Right lobe of liver (tissue), 6 donors: Measurements from ENCODE around the gene EIF1. TPM values are rescaled to one million over a fixed set of nuclear protein-coding genes. Genes with fewer than 3 reads are reported as not detected.

ENCODE experiments used
- ATAC-seq, 4 donors: fragments of 200-7000 bp; cut with Tn5 transposase; one replicate each; pipeline ENCODE4 v1.9.1; 2020; ENCODE audit warnings: mild to moderate bottlenecking in 4 of 4, moderate library complexity in 4 of 4
- DNase-seq, 3 donors: peaks; one replicate each; pipeline ENCODE4 v3.0.0-alpha.2; 2020
- H3K27ac ChIP-seq, 3 donors: fragments of 200-600 bp; one replicate each; pipeline ENCODE4 v1.8.0; 2022
- H3K27me3 ChIP-seq, 2 donors: fragments of 200-600 bp; one replicate each; pipeline ENCODE4 v1.8.0; 2022
- H3K36me3 ChIP-seq, 4 donors: fragments of 200-600 bp; sonication (generic) in 1 of 4; one replicate each; pipeline versions ENCODE4 v1.5.1 to v1.8.0; 2017 to 2022; ENCODE audit warnings: control low read depth in 1 of 4
- H3K4me1 ChIP-seq, 4 donors: fragments of 200-600 bp; sonication (generic) in 1 of 4; one replicate each; pipeline versions ENCODE4 v1.5.1 to v1.8.0; 2017 to 2022; ENCODE audit warnings: control low read depth in 1 of 4
- H3K4me3 ChIP-seq, 3 donors: fragments of 200-600 bp; one replicate each; pipeline ENCODE4 v1.8.0; 2022
- H3K9me3 ChIP-seq, 4 donors: fragments of 200-600 bp; sonication (generic) in 1 of 4; one replicate each; pipeline versions ENCODE4 v1.5.1 to v1.8.0; 2017 to 2022; ENCODE audit warnings: control low read depth in 1 of 4
- CTCF ChIP-seq, 4 donors: fragments of 200-600 bp in 3 of 4; fragments of 450-650 bp in 1 of 4; IDR thresholded peaks; one replicate each; pipeline versions ENCODE4 v1.5.1 to v1.8.0; 2016 to 2022; ENCODE audit warnings: antibody characterized with exemption in 4 of 4, mild to moderate bottlenecking in 2 of 4
- POLR2A ChIP-seq: fragments of 450-650 bp; IDR thresholded peaks from one replicate; pipeline ENCODE4 v1.6.1; 2017; ENCODE audit warnings: antibody characterized with exemption, mild to moderate bottlenecking
- WGBS: methylation state at CpG from one replicate; pipeline ENCODE4 v1.1.6; 2018; ENCODE audit warnings: low coverage, low lambda C conversion rate; ENCODE audit not compliant: insufficient coverage; ENCODE audit errors: missing lambda C conversion rate; 5-methylcytosine and 5-hydroxymethylcytosine counted together
- intact Hi-C, 2 donors: fragments of 100-400 bp; cut with DNase I; formaldehyde crosslinking; loops; one replicate each; pipeline versions ENCODE4 v1.11.2 to v1.14.1; 2022
- total RNA-seq, 6 experiments: library from RNA; depleted of rRNA in 2 of 6; stranded (reverse); fragments of >200 nt in 2 of 6; fragmentation: NEBNext Ultra II Directional in 3 of 6; extraction: Animal tissue kit (Norgen Biotek cat#: 25700) in 3 of 6; gene quantifications; one replicate each; pipeline versions ENCODE4 v1.1.0 to v1.2.4, GENCODE V29; 2016 to 2023
- donor health status: DM: no; HTN: yes; CAD: no.
- donor health status: DM: no; HTN: no; CAD: no.
- donor health status: DM: no; HTN: no; CAD: no.
- donor health status: DM: no; HTN: yes; CAD: no.
- donor health status: DM: no; HTN: yes; CAD: no.

Gene EIF1
- total RNA-seq, 6 experiments from 2014 or later, result 284 to 454 (median 404) TPM

GRCh38 chr17:41718287-41718645 lies 29.6 kb downstream of the EIF1 start:
- H3K4me3 ChIP-seq, result no peak overlapping the region
- H3K36me3 ChIP-seq, result no peaks in the 10 kb centered on the region
- H3K4me1 ChIP-seq, result no peaks in the 10 kb centered on the region
- WGBS, result 30% methylated on average over 2 of the region's 5 CpGs
- intact Hi-C loops, result no loop called here
- H3K27me3 ChIP-seq, result no peaks in the 10 kb centered on the region
- no peak for DNase-seq
- no peak overlapping the region for H3K27ac ChIP-seq
- no peaks in the 10 kb centered on the region for H3K9me3 ChIP-seq
- ATAC-seq, result no peak
- no peak for TF ChIP-seq POLR2A
- TF ChIP-seq CTCF (IDR thresholded peaks at IDR 0.05), result no peak

GRCh38 chr17:41722231-41722630 lies 33.5 kb downstream of the EIF1 start:
- no peak for TF ChIP-seq POLR2A
- Histone ChIP-seq H3K36me3 (no peaks in the 10 kb centered on the region), H3K4me3 (no peak overlapping the region), H3K9me3 (no peaks in the 10 kb centered on the region), H3K4me1 (no peaks in the 10 kb centered on the region), H3K27me3 (no peaks in the 10 kb centered on the region), H3K27ac (no peak overlapping the region)
- ATAC-seq, result no peak
- DNase-seq, result no peak
- WGBS, result 88% methylated on average over 6 of the region's 7 CpGs
- intact Hi-C loops, result no loop called here

GRCh38 chr17:41723801-41724475 lies 35.3 kb downstream of the EIF1 start:
- TF ChIP-seq CTCF (IDR thresholded peaks at IDR 0.05) (no peak), POLR2A (no peak)
- H3K27ac ChIP-seq, result no peak overlapping the region
- no peak for ATAC-seq
- H3K4me1 ChIP-seq, result no peaks in the 10 kb centered on the region
- H3K4me3 ChIP-seq, result no peak overlapping the region
- DNase-seq, result no peak
- no peaks in the 10 kb centered on the region for H3K27me3 ChIP-seq
- H3K9me3 ChIP-seq, result no peaks in the 10 kb centered on the region
- intact Hi-C loops, result no loop called here
- no peaks in the 10 kb centered on the region for H3K36me3 ChIP-seq
- 60% methylated on average over 3 of the region's 12 CpGs for WGBS

GRCh38 chr17:41724476-41725050 lies 35.9 kb downstream of the EIF1 start:
- no peak overlapping the region for H3K4me3 ChIP-seq
- no peaks in the 10 kb centered on the region for H3K9me3 ChIP-seq
- no peaks in the 10 kb centered on the region for H3K36me3 ChIP-seq
- no peaks in the 10 kb centered on the region for H3K4me1 ChIP-seq
- no peak for ATAC-seq
- intact Hi-C loops, result no loop called here
- H3K27me3 ChIP-seq, result no peaks in the 10 kb centered on the region
- WGBS, result 97% methylated on average over 3 of the region's 17 CpGs
- DNase-seq, result no peak
- TF ChIP-seq CTCF (IDR thresholded peaks at IDR 0.05) (no peak), POLR2A (no peak)
- H3K27ac ChIP-seq, result no peak overlapping the region

GRCh38 chr17:41725134-41725533 lies 36.4 kb downstream of the EIF1 start:
- TF ChIP-seq CTCF (IDR thresholded peaks at IDR 0.05), result no peak
- TF ChIP-seq POLR2A, result no peak
- no peak for DNase-seq
- no peak overlapping the region for H3K4me3 ChIP-seq
- no peak overlapping the region for H3K27ac ChIP-seq
- no peaks in the 10 kb centered on the region for H3K36me3 ChIP-seq
- intact Hi-C loops, result no loop called here
- 77% methylated on average over 3 of the region's 5 CpGs for WGBS
- H3K27me3 ChIP-seq, result no peaks in the 10 kb centered on the region
- no peak for ATAC-seq
- H3K9me3 ChIP-seq, result no peaks in the 10 kb centered on the region
- no peaks in the 10 kb centered on the region for H3K4me1 ChIP-seq
